WTC11 (cell line): ENCODE data around the gene RAD54L2. TPM values are rescaled to one million over a fixed set of nuclear protein-coding genes. Genes with fewer than 3 reads are reported as not detected.

Experiments used
- CREB1 ChIP-seq: sonication (generic); formaldehyde crosslinking; IDR thresholded peaks from 2 replicates; pipeline ENCODE4 v1.8.0; 2023; ENCODE audit warnings: mild to moderate bottlenecking, missing genetic modification reagents
- ESRRA ChIP-seq: sonication (generic); formaldehyde crosslinking; IDR thresholded peaks from 2 replicates; pipeline ENCODE4 v1.8.1; 2022; ENCODE audit warnings: mild to moderate bottlenecking, missing genetic modification reagents, borderline replicate concordance
- ETV6 ChIP-seq: sonication (generic); formaldehyde crosslinking; IDR thresholded peaks from 2 replicates; pipeline ENCODE4 v1.8.1; 2022; ENCODE audit warnings: mild to moderate bottlenecking, missing genetic modification reagents
- GRHL2 ChIP-seq: fragments of 250-450 bp; sonication (Bioruptor Pico); IDR thresholded peaks from 2 replicates; pipeline ENCODE4 v1.8.0; 2022; ENCODE audit warnings: mild to moderate bottlenecking, moderate library complexity; ENCODE audit not compliant: insufficient replicate concordance, severe bottlenecking
- NR1H2 ChIP-seq: sonication (generic); formaldehyde crosslinking; IDR thresholded peaks from 2 replicates; pipeline ENCODE4 v1.9.0; 2021; ENCODE audit warnings: mild to moderate bottlenecking, moderate library complexity, missing genetic modification reagents
- NR2C2 ChIP-seq: sonication (generic); formaldehyde crosslinking; IDR thresholded peaks from 2 replicates; pipeline ENCODE4 v1.8.0; 2022; ENCODE audit warnings: mild to moderate bottlenecking, missing genetic modification reagents
- SOX15 ChIP-seq: fragments of 250-450 bp; sonication (Bioruptor Pico); IDR thresholded peaks from 2 replicates; pipeline ENCODE4 v1.9.0; 2021; ENCODE audit warnings: mild to moderate bottlenecking
- TEAD4 ChIP-seq: sonication (generic); formaldehyde crosslinking; IDR thresholded peaks from 2 replicates; pipeline ENCODE4 v1.8.0; 2022; ENCODE audit warnings: mild to moderate bottlenecking, missing genetic modification reagents
- ZNF423 ChIP-seq: fragments of 250-450 bp; sonication (Bioruptor Pico); IDR thresholded peaks from 2 replicates; pipeline ENCODE4 v2.1.2; 2022; ENCODE audit warnings: mild to moderate bottlenecking, moderate library complexity
- ZNF671 ChIP-seq: fragments of 250-450 bp; sonication (Bioruptor Pico); IDR thresholded peaks from 2 replicates; pipeline ENCODE4 v1.8.0; 2021; ENCODE audit warnings: mild to moderate bottlenecking
- total RNA-seq: library from RNA; stranded (reverse); gene quantifications from 3 replicates; pipeline ENCODE4 v1.2.3, GENCODE V29; 2021
- TF ChIP-seq, protein P1 (sequence below): sonication (generic); formaldehyde crosslinking; IDR thresholded peaks from 2 replicates; pipeline ENCODE4 v1.8.1; 2023; ENCODE audit warnings: mild to moderate bottlenecking, missing genetic modification reagents, borderline replicate concordance
- TF ChIP-seq, protein P2 (sequence below): sonication (generic); formaldehyde crosslinking; IDR thresholded peaks from 2 replicates; pipeline ENCODE4 v1.8.1; 2022; ENCODE audit warnings: missing genetic modification reagents, borderline replicate concordance
- TF ChIP-seq, protein P3 (sequence below): sonication (generic); formaldehyde crosslinking; IDR thresholded peaks from 2 replicates; pipeline ENCODE4 v1.8.0; 2023; ENCODE audit warnings: missing genetic modification reagents, mild to moderate bottlenecking, borderline replicate concordance
- TF ChIP-seq, protein P4 (sequence below): sonication (generic); formaldehyde crosslinking; IDR thresholded peaks from 2 replicates; pipeline ENCODE4 v1.8.1; 2022; ENCODE audit warnings: mild to moderate bottlenecking, missing genetic modification reagents, moderate library complexity, borderline replicate concordance
- TF ChIP-seq, protein P5 (sequence below): fragments of 250-450 bp; sonication (Bioruptor Pico); IDR thresholded peaks from 2 replicates; pipeline ENCODE4 v1.9.0; 2021; ENCODE audit warnings: mild to moderate bottlenecking, borderline replicate concordance
- TF ChIP-seq, protein P6 (sequence below): sonication (generic); formaldehyde crosslinking; conservative IDR thresholded peaks from 2 replicates; pipeline ENCODE4 v1.8.1; 2023; ENCODE audit warnings: mild to moderate bottlenecking, low read depth, missing genetic modification reagents, moderate library complexity
- TF ChIP-seq, protein P7 (sequence below): sonication (generic); formaldehyde crosslinking; IDR thresholded peaks from 2 replicates; pipeline ENCODE4 v1.8.1; 2022; ENCODE audit warnings: mild to moderate bottlenecking, moderate library complexity, missing genetic modification reagents

RAD54L2 gene
- total RNA-seq, 1 experiment from 2014 or later: 29.5 TPM

DNA sequence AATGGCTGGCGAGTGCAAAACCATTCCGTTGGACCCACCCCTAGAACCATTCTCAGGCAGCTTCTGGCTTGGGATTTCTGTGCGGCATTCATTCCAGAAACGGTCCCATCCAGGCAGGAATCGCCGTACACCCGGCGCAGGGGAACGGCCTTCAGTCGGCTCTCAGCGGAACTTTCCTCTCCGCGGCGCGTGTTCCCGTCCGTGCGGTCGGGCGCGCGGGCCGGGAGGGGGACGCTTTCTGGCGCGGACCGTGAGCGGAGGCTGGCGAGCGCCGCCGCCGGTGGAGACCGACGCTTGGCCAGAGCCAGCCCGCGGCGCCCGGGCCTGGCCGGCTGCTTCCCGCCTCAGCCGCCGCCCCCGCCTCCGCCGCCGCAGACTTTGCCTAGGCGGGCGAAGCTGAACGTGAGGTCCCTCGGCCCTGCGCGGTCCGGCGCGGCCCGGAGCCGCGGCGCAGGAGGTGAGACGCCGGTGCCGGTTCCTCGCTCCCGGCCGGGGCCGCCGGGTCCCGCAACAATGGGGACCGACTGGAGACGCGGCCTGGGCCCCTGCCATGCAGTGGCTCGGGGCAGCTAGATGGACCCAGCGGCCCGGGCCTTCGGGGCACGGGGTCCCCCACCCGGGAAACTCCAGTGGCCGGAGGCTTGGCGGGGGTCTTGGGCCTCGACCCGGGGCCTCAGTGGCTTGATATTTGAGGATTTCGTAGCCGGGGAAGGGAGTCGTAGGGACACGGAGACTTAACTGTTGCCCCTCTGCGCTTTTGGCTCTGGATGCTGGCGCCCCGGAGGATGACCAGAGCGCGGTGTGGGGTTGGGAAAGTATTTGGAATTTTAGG is at the start of gene RAD54L2 (continued):
- TF ChIP-seq, protein P1, sequence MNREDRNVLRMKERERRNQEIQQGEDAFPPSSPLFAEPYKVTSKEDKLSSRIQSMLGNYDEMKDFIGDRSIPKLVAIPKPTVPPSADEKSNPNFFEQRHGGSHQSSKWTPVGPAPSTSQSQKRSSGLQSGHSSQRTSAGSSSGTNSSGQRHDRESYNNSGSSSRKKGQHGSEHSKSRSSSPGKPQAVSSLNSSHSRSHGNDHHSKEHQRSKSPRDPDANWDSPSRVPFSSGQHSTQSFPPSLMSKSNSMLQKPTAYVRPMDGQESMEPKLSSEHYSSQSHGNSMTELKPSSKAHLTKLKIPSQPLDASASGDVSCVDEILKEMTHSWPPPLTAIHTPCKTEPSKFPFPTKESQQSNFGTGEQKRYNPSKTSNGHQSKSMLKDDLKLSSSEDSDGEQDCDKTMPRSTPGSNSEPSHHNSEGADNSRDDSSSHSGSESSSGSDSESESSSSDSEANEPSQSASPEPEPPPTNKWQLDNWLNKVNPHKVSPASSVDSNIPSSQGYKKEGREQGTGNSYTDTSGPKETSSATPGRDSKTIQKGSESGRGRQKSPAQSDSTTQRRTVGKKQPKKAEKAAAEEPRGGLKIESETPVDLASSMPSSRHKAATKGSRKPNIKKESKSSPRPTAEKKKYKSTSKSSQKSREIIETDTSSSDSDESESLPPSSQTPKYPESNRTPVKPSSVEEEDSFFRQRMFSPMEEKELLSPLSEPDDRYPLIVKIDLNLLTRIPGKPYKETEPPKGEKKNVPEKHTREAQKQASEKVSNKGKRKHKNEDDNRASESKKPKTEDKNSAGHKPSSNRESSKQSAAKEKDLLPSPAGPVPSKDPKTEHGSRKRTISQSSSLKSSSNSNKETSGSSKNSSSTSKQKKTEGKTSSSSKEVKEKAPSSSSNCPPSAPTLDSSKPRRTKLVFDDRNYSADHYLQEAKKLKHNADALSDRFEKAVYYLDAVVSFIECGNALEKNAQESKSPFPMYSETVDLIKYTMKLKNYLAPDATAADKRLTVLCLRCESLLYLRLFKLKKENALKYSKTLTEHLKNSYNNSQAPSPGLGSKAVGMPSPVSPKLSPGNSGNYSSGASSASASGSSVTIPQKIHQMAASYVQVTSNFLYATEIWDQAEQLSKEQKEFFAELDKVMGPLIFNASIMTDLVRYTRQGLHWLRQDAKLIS (CRISPR knock-in tag): 0 out of 2 replicates have a peak, but pooled peaks have one; percentile 22
- TF ChIP-seq, protein P2, sequence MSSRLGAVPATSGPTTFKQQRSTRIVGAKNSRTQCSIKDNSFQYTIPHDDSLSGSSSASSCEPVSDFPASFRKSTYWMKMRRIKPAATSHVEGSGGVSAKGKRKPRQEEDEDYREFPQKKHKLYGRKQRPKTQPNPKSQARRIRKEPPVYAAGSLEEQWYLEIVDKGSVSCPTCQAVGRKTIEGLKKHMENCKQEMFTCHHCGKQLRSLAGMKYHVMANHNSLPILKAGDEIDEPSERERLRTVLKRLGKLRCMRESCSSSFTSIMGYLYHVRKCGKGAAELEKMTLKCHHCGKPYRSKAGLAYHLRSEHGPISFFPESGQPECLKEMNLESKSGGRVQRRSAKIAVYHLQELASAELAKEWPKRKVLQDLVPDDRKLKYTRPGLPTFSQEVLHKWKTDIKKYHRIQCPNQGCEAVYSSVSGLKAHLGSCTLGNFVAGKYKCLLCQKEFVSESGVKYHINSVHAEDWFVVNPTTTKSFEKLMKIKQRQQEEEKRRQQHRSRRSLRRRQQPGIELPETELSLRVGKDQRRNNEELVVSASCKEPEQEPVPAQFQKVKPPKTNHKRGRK: no peak
- TF ChIP-seq ETV6 (CRISPR knock-in tag) (peak; percentile 97), CREB1 (0 out of 2 replicates have a peak, but pooled peaks have one; percentile 78), GRHL2 (no peak), NR1H2 (CRISPR knock-in tag) (no peak), TEAD4 (no peak), ZNF423 (CRISPR knock-in tag) (no peak), SOX15 (CRISPR knock-in tag) (no peak), NR2C2 (CRISPR knock-in tag) (no peak), ESRRA (peak; percentile 35; the same call in 1 of the 2 replicates), ZNF671 (CRISPR knock-in tag) (no peak)
- TF ChIP-seq, protein P3, sequence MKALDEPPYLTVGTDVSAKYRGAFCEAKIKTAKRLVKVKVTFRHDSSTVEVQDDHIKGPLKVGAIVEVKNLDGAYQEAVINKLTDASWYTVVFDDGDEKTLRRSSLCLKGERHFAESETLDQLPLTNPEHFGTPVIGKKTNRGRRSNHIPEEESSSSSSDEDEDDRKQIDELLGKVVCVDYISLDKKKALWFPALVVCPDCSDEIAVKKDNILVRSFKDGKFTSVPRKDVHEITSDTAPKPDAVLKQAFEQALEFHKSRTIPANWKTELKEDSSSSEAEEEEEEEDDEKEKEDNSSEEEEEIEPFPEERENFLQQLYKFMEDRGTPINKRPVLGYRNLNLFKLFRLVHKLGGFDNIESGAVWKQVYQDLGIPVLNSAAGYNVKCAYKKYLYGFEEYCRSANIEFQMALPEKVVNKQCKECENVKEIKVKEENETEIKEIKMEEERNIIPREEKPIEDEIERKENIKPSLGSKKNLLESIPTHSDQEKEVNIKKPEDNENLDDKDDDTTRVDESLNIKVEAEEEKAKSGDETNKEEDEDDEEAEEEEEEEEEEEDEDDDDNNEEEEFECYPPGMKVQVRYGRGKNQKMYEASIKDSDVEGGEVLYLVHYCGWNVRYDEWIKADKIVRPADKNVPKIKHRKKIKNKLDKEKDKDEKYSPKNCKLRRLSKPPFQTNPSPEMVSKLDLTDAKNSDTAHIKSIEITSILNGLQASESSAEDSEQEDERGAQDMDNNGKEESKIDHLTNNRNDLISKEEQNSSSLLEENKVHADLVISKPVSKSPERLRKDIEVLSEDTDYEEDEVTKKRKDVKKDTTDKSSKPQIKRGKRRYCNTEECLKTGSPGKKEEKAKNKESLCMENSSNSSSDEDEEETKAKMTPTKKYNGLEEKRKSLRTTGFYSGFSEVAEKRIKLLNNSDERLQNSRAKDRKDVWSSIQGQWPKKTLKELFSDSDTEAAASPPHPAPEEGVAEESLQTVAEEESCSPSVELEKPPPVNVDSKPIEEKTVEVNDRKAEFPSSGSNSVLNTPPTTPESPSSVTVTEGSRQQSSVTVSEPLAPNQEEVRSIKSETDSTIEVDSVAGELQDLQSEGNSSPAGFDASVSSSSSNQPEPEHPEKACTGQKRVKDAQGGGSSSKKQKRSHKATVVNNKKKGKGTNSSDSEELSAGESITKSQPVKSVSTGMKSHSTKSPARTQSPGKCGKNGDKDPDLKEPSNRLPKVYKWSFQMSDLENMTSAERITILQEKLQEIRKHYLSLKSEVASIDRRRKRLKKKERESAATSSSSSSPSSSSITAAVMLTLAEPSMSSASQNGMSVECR (CRISPR knock-in tag): peak; percentile 90
- TF ChIP-seq, protein P4, sequence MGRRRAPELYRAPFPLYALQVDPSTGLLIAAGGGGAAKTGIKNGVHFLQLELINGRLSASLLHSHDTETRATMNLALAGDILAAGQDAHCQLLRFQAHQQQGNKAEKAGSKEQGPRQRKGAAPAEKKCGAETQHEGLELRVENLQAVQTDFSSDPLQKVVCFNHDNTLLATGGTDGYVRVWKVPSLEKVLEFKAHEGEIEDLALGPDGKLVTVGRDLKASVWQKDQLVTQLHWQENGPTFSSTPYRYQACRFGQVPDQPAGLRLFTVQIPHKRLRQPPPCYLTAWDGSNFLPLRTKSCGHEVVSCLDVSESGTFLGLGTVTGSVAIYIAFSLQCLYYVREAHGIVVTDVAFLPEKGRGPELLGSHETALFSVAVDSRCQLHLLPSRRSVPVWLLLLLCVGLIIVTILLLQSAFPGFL: 0 out of 2 replicates have a peak, but pooled peaks have one; percentile 37
- TF ChIP-seq, protein P5, sequence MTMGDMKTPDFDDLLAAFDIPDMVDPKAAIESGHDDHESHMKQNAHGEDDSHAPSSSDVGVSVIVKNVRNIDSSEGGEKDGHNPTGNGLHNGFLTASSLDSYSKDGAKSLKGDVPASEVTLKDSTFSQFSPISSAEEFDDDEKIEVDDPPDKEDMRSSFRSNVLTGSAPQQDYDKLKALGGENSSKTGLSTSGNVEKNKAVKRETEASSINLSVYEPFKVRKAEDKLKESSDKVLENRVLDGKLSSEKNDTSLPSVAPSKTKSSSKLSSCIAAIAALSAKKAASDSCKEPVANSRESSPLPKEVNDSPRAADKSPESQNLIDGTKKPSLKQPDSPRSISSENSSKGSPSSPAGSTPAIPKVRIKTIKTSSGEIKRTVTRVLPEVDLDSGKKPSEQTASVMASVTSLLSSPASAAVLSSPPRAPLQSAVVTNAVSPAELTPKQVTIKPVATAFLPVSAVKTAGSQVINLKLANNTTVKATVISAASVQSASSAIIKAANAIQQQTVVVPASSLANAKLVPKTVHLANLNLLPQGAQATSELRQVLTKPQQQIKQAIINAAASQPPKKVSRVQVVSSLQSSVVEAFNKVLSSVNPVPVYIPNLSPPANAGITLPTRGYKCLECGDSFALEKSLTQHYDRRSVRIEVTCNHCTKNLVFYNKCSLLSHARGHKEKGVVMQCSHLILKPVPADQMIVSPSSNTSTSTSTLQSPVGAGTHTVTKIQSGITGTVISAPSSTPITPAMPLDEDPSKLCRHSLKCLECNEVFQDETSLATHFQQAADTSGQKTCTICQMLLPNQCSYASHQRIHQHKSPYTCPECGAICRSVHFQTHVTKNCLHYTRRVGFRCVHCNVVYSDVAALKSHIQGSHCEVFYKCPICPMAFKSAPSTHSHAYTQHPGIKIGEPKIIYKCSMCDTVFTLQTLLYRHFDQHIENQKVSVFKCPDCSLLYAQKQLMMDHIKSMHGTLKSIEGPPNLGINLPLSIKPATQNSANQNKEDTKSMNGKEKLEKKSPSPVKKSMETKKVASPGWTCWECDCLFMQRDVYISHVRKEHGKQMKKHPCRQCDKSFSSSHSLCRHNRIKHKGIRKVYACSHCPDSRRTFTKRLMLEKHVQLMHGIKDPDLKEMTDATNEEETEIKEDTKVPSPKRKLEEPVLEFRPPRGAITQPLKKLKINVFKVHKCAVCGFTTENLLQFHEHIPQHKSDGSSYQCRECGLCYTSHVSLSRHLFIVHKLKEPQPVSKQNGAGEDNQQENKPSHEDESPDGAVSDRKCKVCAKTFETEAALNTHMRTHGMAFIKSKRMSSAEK (CRISPR knock-in tag): no peak
- TF ChIP-seq, protein P6, sequence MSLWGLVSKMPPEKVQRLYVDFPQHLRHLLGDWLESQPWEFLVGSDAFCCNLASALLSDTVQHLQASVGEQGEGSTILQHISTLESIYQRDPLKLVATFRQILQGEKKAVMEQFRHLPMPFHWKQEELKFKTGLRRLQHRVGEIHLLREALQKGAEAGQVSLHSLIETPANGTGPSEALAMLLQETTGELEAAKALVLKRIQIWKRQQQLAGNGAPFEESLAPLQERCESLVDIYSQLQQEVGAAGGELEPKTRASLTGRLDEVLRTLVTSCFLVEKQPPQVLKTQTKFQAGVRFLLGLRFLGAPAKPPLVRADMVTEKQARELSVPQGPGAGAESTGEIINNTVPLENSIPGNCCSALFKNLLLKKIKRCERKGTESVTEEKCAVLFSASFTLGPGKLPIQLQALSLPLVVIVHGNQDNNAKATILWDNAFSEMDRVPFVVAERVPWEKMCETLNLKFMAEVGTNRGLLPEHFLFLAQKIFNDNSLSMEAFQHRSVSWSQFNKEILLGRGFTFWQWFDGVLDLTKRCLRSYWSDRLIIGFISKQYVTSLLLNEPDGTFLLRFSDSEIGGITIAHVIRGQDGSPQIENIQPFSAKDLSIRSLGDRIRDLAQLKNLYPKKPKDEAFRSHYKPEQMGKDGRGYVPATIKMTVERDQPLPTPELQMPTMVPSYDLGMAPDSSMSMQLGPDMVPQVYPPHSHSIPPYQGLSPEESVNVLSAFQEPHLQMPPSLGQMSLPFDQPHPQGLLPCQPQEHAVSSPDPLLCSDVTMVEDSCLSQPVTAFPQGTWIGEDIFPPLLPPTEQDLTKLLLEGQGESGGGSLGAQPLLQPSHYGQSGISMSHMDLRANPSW (CRISPR knock-in tag): peak; percentile 70; the same call in 1 of the 2 replicates
- TF ChIP-seq, protein P7, sequence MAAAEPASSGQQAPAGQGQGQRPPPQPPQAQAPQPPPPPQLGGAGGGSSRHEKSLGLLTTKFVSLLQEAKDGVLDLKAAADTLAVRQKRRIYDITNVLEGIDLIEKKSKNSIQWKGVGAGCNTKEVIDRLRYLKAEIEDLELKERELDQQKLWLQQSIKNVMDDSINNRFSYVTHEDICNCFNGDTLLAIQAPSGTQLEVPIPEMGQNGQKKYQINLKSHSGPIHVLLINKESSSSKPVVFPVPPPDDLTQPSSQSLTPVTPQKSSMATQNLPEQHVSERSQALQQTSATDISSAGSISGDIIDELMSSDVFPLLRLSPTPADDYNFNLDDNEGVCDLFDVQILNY (CRISPR knock-in tag): peak; percentile 76
